Measurements from ENCODE around the gene LAMA4. TPM values are rescaled to one million over a fixed set of nuclear protein-coding genes. Genes with fewer than 3 reads are reported as not detected.

The LAMA4 gene
- total RNA-seq, 6 donors from 2014 or later: 29.5 to 119 (median 58.9) TPM

GRCh38 chr6:112237066-112237465 is 17.3 kb downstream of the LAMA4 start:
- WGBS, 2 donors: 67 to 71% methylated on average over 4 of the region's 4 CpGs
- no peak for ATAC-seq (ENCODE audit: low FRiP score in 2 of 2)
- H3K27ac ChIP-seq: peak overlapping the region; percentile 19 to 51 (median 32)

GRCh38 chr6:112235956-112236355 is 18.4 kb downstream of the LAMA4 start:
- Histone ChIP-seq H3K27me3 (no peaks in the 10 kb centered on the region), H3K4me1 (peaks cover 0 to 17% (median 9%) of the 10 kb centered on the region in 4 donors), H3K9me3 (no peaks in the 10 kb centered on the region), H3K36me3 (no peaks in the 10 kb centered on the region), H3K27ac (peak overlapping the region in 2 of 4 donors; percentile 23 to 74), H3K4me3 (no peak overlapping the region)
- ATAC-seq (ENCODE audit: low FRiP score in 2 of 2): no peak
- WGBS, 2 donors: 53 to 67% methylated on average over 5 of the region's 5 CpGs
- no peak for DNase-seq
- TF ChIP-seq POLR2AphosphoS5 (IDR thresholded peaks at IDR 0.05) (no peak), EP300 (IDR thresholded peaks at IDR 0.05) (peak in 1 of 4 donors; percentile 10)

More at GRCh38 chr6:112237066-112237465, 17.3 kb downstream of the LAMA4 start:
- H3K4me1 ChIP-seq: peaks cover 2 to 13% (median 8%) of the 10 kb centered on the region in 4 donors
- no peak overlapping the region for H3K4me3 ChIP-seq
- H3K9me3 ChIP-seq: no peaks in the 10 kb centered on the region
- DNase-seq: no peak
- TF ChIP-seq POLR2A (IDR thresholded peaks at IDR 0.05) (no peak), CTCF (IDR thresholded peaks at IDR 0.05) (no peak), POLR2AphosphoS5 (IDR thresholded peaks at IDR 0.05) (no peak), EP300 (IDR thresholded peaks at IDR 0.05) (no peak)
- H3K36me3 ChIP-seq: no peaks in the 10 kb centered on the region
- no peaks in the 10 kb centered on the region for H3K27me3 ChIP-seq

GRCh38 chr6:112234601-112235000 is 19.8 kb downstream of the LAMA4 start:
- peaks cover 0 to 17% (median 9%) of the 10 kb centered on the region in 4 donors for H3K4me1 ChIP-seq
- DNase-seq (no peak), ATAC-seq (ENCODE audit: low FRiP score in 2 of 2) (no peak)
- H3K4me3 ChIP-seq: no peak overlapping the region
- H3K9me3 ChIP-seq: no peaks in the 10 kb centered on the region
- TF ChIP-seq EP300 (IDR thresholded peaks at IDR 0.05) (no peak), POLR2AphosphoS5 (IDR thresholded peaks at IDR 0.05) (no peak), CTCF (IDR thresholded peaks at IDR 0.05) (no peak), POLR2A (IDR thresholded peaks at IDR 0.05) (no peak)
- peak overlapping the region in 2 of 4 donors; percentile 21 to 74 for H3K27ac ChIP-seq
- H3K27me3 ChIP-seq: no peaks in the 10 kb centered on the region
- WGBS, 2 donors: 48 to 49% methylated on average over 5 of the region's 5 CpGs
- H3K36me3 ChIP-seq: no peaks in the 10 kb centered on the region

- H3K9me3 ChIP-seq: no peaks in the 10 kb centered on the region
- ATAC-seq (ENCODE audit: low FRiP score in 2 of 2) (peak in 1 of 2 donors; percentile 54), DNase-seq (no peak)
- no peak for TF ChIP-seq EP300 (IDR thresholded peaks at IDR 0.05)
- TF ChIP-seq POLR2AphosphoS5 (IDR thresholded peaks at IDR 0.05): no peak
- TF ChIP-seq CTCF (IDR thresholded peaks at IDR 0.05): no peak
- no peak for TF ChIP-seq POLR2A (IDR thresholded peaks at IDR 0.05)
- H3K4me1 ChIP-seq: peaks cover 0 to 17% (median 9%) of the 10 kb centered on the region in 4 donors
- no peaks in the 10 kb centered on the region for H3K27me3 ChIP-seq
- H3K27ac ChIP-seq: peak overlapping the region in 3 of 4 donors; percentile 8 to 74 (median 21)
- WGBS, 2 donors: 77 to 84% methylated on average over 3 of the region's 3 CpGs
- H3K36me3 ChIP-seq: no peaks in the 10 kb centered on the region
- H3K4me3 ChIP-seq: no peak overlapping the region
Observed at GRCh38 chr6:112233847-112234246, 20.5 kb downstream of the LAMA4 start.

- 40 to 41% methylated on average over 5 of the region's 5 CpGs for whole genome bisulfite sequencing, 2 donors
- H3K27me3 ChIP-seq: no peaks in the 10 kb centered on the region
- no peak for DNase-seq
- peak in 1 of 2 donors; percentile 54 for ATAC-seq (ENCODE audit: low FRiP score in 2 of 2)
- H3K4me3 ChIP-seq: peak overlapping the region in 1 of 4 donors; percentile 4
- H3K27ac ChIP-seq: peak overlapping the region; percentile 8 to 74 (median 47)
- TF ChIP-seq POLR2A (IDR thresholded peaks at IDR 0.05) (no peak), EP300 (IDR thresholded peaks at IDR 0.05) (no peak), CTCF (IDR thresholded peaks at IDR 0.05) (no peak), POLR2AphosphoS5 (IDR thresholded peaks at IDR 0.05) (no peak)
- no peaks in the 10 kb centered on the region for H3K9me3 ChIP-seq
- no peaks in the 10 kb centered on the region for H3K36me3 ChIP-seq
- H3K4me1 ChIP-seq: peaks cover 0 to 24% (median 14%) of the 10 kb centered on the region in 4 donors
Observed at GRCh38 chr6:112232845-112233256, 21.5 kb downstream of the LAMA4 start.
